HepG2 (cell line): Measurements from ENCODE around the gene DOCK3. TPM values are rescaled to one million over a fixed set of nuclear protein-coding genes. Genes with fewer than 3 reads are reported as not detected.

Experiments used
- ATAC-seq: fragments of 200-7000 bp; cut with Tn5 transposase; 3 replicates; pipeline ENCODE4 v1.9.1; 2020; ENCODE audit warnings: mild to moderate bottlenecking, moderate library complexity
- BruUV-seq: library from RNA; stranded (reverse); fragments of 400-500 nt; replicated peaks from 2 replicates; lab custom pipeline; 2021; lab: Mats Ljungman, UMichigan
- CTCF ChIA-PET: fragments of 300-600 bp; formaldehyde crosslinking; extraction: SDS; loops from one replicate; lab custom pipeline; 2021; ENCODE audit warnings: low total read pairs, inconsistent platforms, low intra/inter-chr PET ratio; lab: Yijun Ruan, JAX
- POLR2A ChIA-PET: fragments of 350-600 bp; sonication (Branson Sonifier 250); formaldehyde crosslinking; loops from one replicate; lab custom pipeline; 2020; ENCODE audit warnings: antibody characterized with exemption, inconsistent platforms; lab: Yijun Ruan, JAX
- DNase-seq: peaks from one replicate; pipeline ENCODE4 v3.0.0-alpha.2; 2015; ENCODE audit warnings: low spot score
- FAIRE-seq: peaks from 3 replicates; lab custom pipeline; 2011; peaks lifted over from hg19 to GRCh38; lab: Jason Lieb, UNC
- H2AFZ ChIP-seq: one replicate; pipeline ENCODE4 v1.6.1; 2011; ENCODE audit warnings: low read length, inconsistent platforms
- H3K27ac ChIP-seq: fragments of 300-600 bp; 3 replicates; pipeline ENCODE4 v1.8.0; 2011; ENCODE audit warnings: mixed run types, mild to moderate bottlenecking, mixed read lengths, low read length, inconsistent platforms; ENCODE audit not compliant: insufficient read depth; ENCODE audit errors: extremely low read length
- H3K27me3 ChIP-seq, 2 experiments: fragments of 200-600 bp in 1 of 2; 2 replicates in 1 of 2; 3 replicates in 1 of 2; pipeline versions ENCODE4 v1.6.0 to v1.8.0; 2011; ENCODE audit warnings: low read length in 2 of 2, mild to moderate bottlenecking in 2 of 2, moderate library complexity in 2 of 2, inconsistent platforms in 1 of 2; ENCODE audit not compliant: insufficient read depth in 2 of 2, control insufficient read depth in 1 of 2
- H3K36me3 ChIP-seq, 2 experiments: fragments of 200-600 bp in 1 of 2; replicated peaks in 1 of 2; 2 replicates in 1 of 2; 3 replicates in 1 of 2; pipeline versions ENCODE4 v1.5.1 to v1.8.0; 2011; ENCODE audit warnings: low read length in 2 of 2, inconsistent platforms in 1 of 2; ENCODE audit not compliant: insufficient read depth in 2 of 2, control insufficient read depth in 1 of 2
- H3K4me1 ChIP-seq: 2 replicates; pipeline ENCODE4 v1.5.1; 2012; ENCODE audit warnings: low read length, inconsistent platforms; ENCODE audit not compliant: insufficient read depth
- H3K4me2 ChIP-seq: 2 replicates; pipeline ENCODE4 v1.6.0; 2011; ENCODE audit warnings: low read depth, low read length, inconsistent platforms
- H3K4me3 ChIP-seq, 3 experiments: fragments of 200-600 bp in 1 of 3; sonication (generic), shearing (Covaris generic) in 1 of 3; replicated peaks in 1 of 3; 2 replicates each; pipeline ENCODE4 v1.5.1; 2011 to 2016; ENCODE audit warnings: low read length in 3 of 3, inconsistent platforms in 2 of 3, low read depth in 2 of 3, mild to moderate bottlenecking in 2 of 3, control low read depth in 1 of 3, mixed read lengths in 1 of 3; ENCODE audit not compliant: insufficient read depth in 1 of 3
- H3K79me2 ChIP-seq: one replicate; pipeline ENCODE4 v1.6.1; 2011; ENCODE audit warnings: low read length, inconsistent platforms; ENCODE audit not compliant: insufficient read depth
- H3K9ac ChIP-seq: 2 replicates; pipeline ENCODE4 v1.6.0; 2011; ENCODE audit warnings: mild to moderate bottlenecking, low read depth, low read length, inconsistent platforms; ENCODE audit not compliant: insufficient read depth
- H3K9me3 ChIP-seq: 2 replicates; pipeline ENCODE4 v1.5.1; 2012; ENCODE audit warnings: mild to moderate bottlenecking, low read length
- H4K20me1 ChIP-seq: 2 replicates; pipeline ENCODE4 v1.6.0; 2011; ENCODE audit warnings: inconsistent platforms, mild to moderate bottlenecking, low read length, moderate library complexity; ENCODE audit not compliant: insufficient read depth
- BORCS8-MEF2B ChIP-seq: sonication (generic); formaldehyde crosslinking; IDR thresholded peaks from 2 replicates; pipeline ENCODE4 v1.8.0; 2022; ENCODE audit warnings: mild to moderate bottlenecking, missing genetic modification reagents
- CREM ChIP-seq, 2 experiments: sonication (generic) in 1 of 2; formaldehyde crosslinking in 1 of 2; IDR thresholded peaks; 2 replicates each; pipeline versions ENCODE4 v1.4.0 to v1.6.1; 2016 to 2020; ENCODE audit warnings: antibody characterized with exemption in 1 of 2, mild to moderate bottlenecking in 1 of 2, missing genetic modification reagents in 1 of 2
- FOXK1 ChIP-seq: sonication (generic); formaldehyde crosslinking; IDR thresholded peaks from 2 replicates; pipeline ENCODE4 v1.4.0; 2020; ENCODE audit warnings: low read depth, missing genetic modification reagents, borderline replicate concordance
- FOXO1 ChIP-seq: sonication (generic); formaldehyde crosslinking; IDR thresholded peaks from 2 replicates; pipeline ENCODE4 v1.4.0; 2020; ENCODE audit warnings: missing genetic modification reagents
- MAFK ChIP-seq, 2 experiments: IDR thresholded peaks in 1 of 2; conservative IDR thresholded peaks in 1 of 2; 2 replicates each; pipeline ENCODE4 v1.6.1; 2011; ENCODE audit warnings: improper control_type of control experiment in 2 of 2, low read length in 2 of 2
- NFRKB ChIP-seq: fragments of 450-650 bp; IDR thresholded peaks from 2 replicates; pipeline ENCODE4 v1.6.1; 2017
- PBX3 ChIP-seq: sonication (generic); formaldehyde crosslinking; IDR thresholded peaks from 2 replicates; pipeline ENCODE4 v1.8.1; 2023; ENCODE audit warnings: missing genetic modification reagents, inconsistent platforms, borderline replicate concordance
- PHF8 ChIP-seq: sonication (generic); formaldehyde crosslinking; IDR thresholded peaks from 2 replicates; pipeline ENCODE4 v1.5.0; 2020; ENCODE audit warnings: missing genetic modification reagents
- PPARG ChIP-seq: conservative IDR thresholded peaks from 2 replicates; pipeline ENCODE4 v1.6.1; 2016; ENCODE audit warnings: missing biosample characterization, missing genetic modification reagents
- RXRB ChIP-seq: IDR thresholded peaks from 2 replicates; pipeline ENCODE4 v1.6.1; 2016; ENCODE audit warnings: borderline replicate concordance, missing genetic modification reagents, missing compliant biosample characterization
- SALL2 ChIP-seq: sonication (generic); formaldehyde crosslinking; IDR thresholded peaks from 2 replicates; pipeline ENCODE4 v1.8.1; 2023; ENCODE audit warnings: mild to moderate bottlenecking, missing genetic modification reagents, inconsistent platforms
- TFDP1 ChIP-seq: IDR thresholded peaks from 2 replicates; pipeline ENCODE4 v1.6.1; 2016; ENCODE audit warnings: missing compliant biosample characterization, missing genetic modification reagents, borderline replicate concordance
- XRCC5 ChIP-seq: fragments of 200-400 bp; formaldehyde crosslinking; optimal IDR thresholded peaks from 2 replicates; pipeline ENCODE3; 2017; ENCODE audit warnings: mild to moderate bottlenecking, low read length
- ZBTB7A ChIP-seq: sonication (generic); formaldehyde crosslinking; IDR thresholded peaks from 2 replicates; pipeline ENCODE4 v1.8.0; 2022; ENCODE audit warnings: mild to moderate bottlenecking, missing genetic modification reagents
- ZFY ChIP-seq: sonication (generic); formaldehyde crosslinking; IDR thresholded peaks from 2 replicates; pipeline ENCODE4 v1.4.0; 2020; ENCODE audit warnings: missing genetic modification reagents
- ZNF276 ChIP-seq: sonication (generic); formaldehyde crosslinking; IDR thresholded peaks from 2 replicates; pipeline ENCODE4 v1.4.0; 2020; ENCODE audit warnings: mild to moderate bottlenecking, low read depth, missing genetic modification reagents
- ZNF563 ChIP-seq: sonication (generic); formaldehyde crosslinking; IDR thresholded peaks from 2 replicates; pipeline ENCODE4 v1.8.0; 2022; ENCODE audit warnings: mild to moderate bottlenecking, moderate library complexity, missing genetic modification reagents
- ZNF747 ChIP-seq: sonication (generic); formaldehyde crosslinking; IDR thresholded peaks from 2 replicates; pipeline ENCODE4 v1.8.1; 2023; ENCODE audit warnings: missing genetic modification reagents, mild to moderate bottlenecking, borderline replicate concordance
- ZSCAN25 ChIP-seq: sonication (generic); formaldehyde crosslinking; IDR thresholded peaks from 2 replicates; pipeline ENCODE4 v1.8.0; 2022; ENCODE audit warnings: mild to moderate bottlenecking, missing genetic modification reagents
- WGBS: methylation state at CpG from one replicate; pipeline ENCODE4 v1.1.6; 2017; ENCODE audit warnings: low lambda C conversion rate; 5-methylcytosine and 5-hydroxymethylcytosine counted together
- in situ Hi-C: cut with HindIII; loops from 2 replicates; pipeline ENCODE4 v1.10.0; 2017; ENCODE audit warnings: low pct_unique_long_range_greater_than_20kb; ENCODE audit not compliant: extremely low pct_ligation_motif_present
- intact Hi-C: fragments of 100-400 bp; cut with micrococcal nuclease; formaldehyde crosslinking; loops from one replicate; pipeline ENCODE4 v1.10.0; 2022; ENCODE audit not compliant: unreplicated experiment
- polyA plus RNA-seq, 8 experiments: library from polyadenylated mRNA; depleted of rRNA in 3 of 8; stranded (reverse) in 7 of 8; unstranded in 1 of 8; fragments of >200 nt; fragmentation: Illumina TruSeq in 4 of 8; extraction: Trizol in 4 of 8; gene quantifications; 2 replicates each; pipeline versions ENCODE4 v1.2.1 to v1.2.3, GENCODE V29; 2011 to 2016; ENCODE audit warnings: low read depth in 4 of 8, missing spikeins in 1 of 8, mixed read lengths in 1 of 8; ENCODE audit not compliant: insufficient read depth in 1 of 8
- total RNA-seq, 5 experiments: library from RNA; depleted of rRNA; stranded (reverse); fragments of >200 nt; fragmentation: Illumina TruSeq; extraction: Trizol; gene quantifications; 2 replicates each; pipeline ENCODE4 v1.2.3, GENCODE V29; 2016; ENCODE audit warnings: low read depth in 1 of 5

DOCK3 gene
- total and polyA plus RNA-seq, 2 of the 13 experiments (the other 11 are each of a cell fraction or from before 2014, with no cell fraction given), result not detected

GRCh38 chr3:51391075-51391565 is 716.4 kb downstream of the DOCK3 start, which contains the start of gene RBM15B (continued):
- TF ChIP-seq ZBTB7A (CRISPR knock-in tag), result no peak
- peak; percentile 78; the same call in 1 of the 2 replicates for TF ChIP-seq ZNF563 (CRISPR knock-in tag)
- no peak for TF ChIP-seq NFRKB
- peak; percentile 95 for TF ChIP-seq XRCC5
- TF ChIP-seq SALL2 (CRISPR knock-in tag), result peak; percentile 63; the same call in 1 of the 2 replicates
- TF ChIP-seq CREM (IDR thresholded peaks at IDR 0.05), result peak; percentile 84; the same call in 1 of the 2 replicates
- TF ChIP-seq CREM (CRISPR knock-in tag; IDR thresholded peaks at IDR 0.05), result peak; percentile 62; the same call in 1 of the 2 replicates
- peak; percentile 29; the same call in 1 of the 2 replicates for TF ChIP-seq FOXO1 (CRISPR knock-in tag)
- TF ChIP-seq BORCS8-MEF2B (CRISPR knock-in tag), result peak; percentile 35; the same call in 1 of the 2 replicates

GRCh38 chr3:51391566-51392354 is 717.0 kb downstream of the DOCK3 start:
- Histone ChIP-seq H3K9ac (peak overlapping the region; percentile 91), H3K4me1 (peaks cover 68% of the 10 kb centered on the region), H4K20me1 (peaks cover 22% of the 10 kb centered on the region), H3K27ac (peak overlapping the region; percentile 64), H3K9me3 (no peaks in the 10 kb centered on the region), H3K36me3 (peaks cover 18 to 55% of the 10 kb centered on the region in 2 experiments), H3K4me3 (peak overlapping the region; percentile 68 to 89 (median 87)), H3K79me2 (peaks cover 50% of the 10 kb centered on the region), H3K27me3 (no peaks in the 10 kb centered on the region), H2AFZ (no peak overlapping the region), H3K4me2 (peak overlapping the region; percentile 74)
- BruUV-seq, result no TSS peak
- intact Hi-C loops, result loop anchor here (2.0 kb wide), 1 partner anchor 43 kb away; no protein-coding TSS in a partner anchor
- ChIA-PET CTCF (interaction anchor here (1.1 kb wide), 2 partner anchors 43 to 290 kb away, joined by 3 read pairs; no protein-coding TSS in a partner anchor), POLR2A (no interaction called here)
- DNase-seq (no peak), ATAC-seq (no peak), FAIRE-seq (no peak)
- in situ Hi-C loops, result no loop called here
- WGBS, result 88% methylated on average over 34 of the region's 115 CpGs
- no peak for TF ChIP-seq ZSCAN25 (CRISPR knock-in tag)
- TF ChIP-seq RXRB (CRISPR knock-in tag), result no peak
- TF ChIP-seq FOXK1 (CRISPR knock-in tag), result no peak
- TF ChIP-seq ZFY, result peak; percentile 47
- peak; percentile 14; the same call in 1 of the 2 replicates for TF ChIP-seq PHF8 (CRISPR knock-in tag)
- 0 out of 2 replicates have a peak, but pooled peaks have one; percentile 6 for TF ChIP-seq ZNF747 (CRISPR knock-in tag)
- no peak for TF ChIP-seq ZNF276 (CRISPR knock-in tag)
- no peak for TF ChIP-seq PPARG (CRISPR knock-in tag)
- no peak for TF ChIP-seq MAFK (conservative IDR thresholded peaks at IDR 0.05 in 1 of 2, IDR thresholded peaks at IDR 0.05 in 1 of 2; ENCODE audit: low read length in 2 of 2)
- no peak for TF ChIP-seq TFDP1 (CRISPR knock-in tag)
- TF ChIP-seq PBX3, result no peak
